ENCODE results near the gene SEMA3E.
"Not testable (repeated sequence)": the region's sequence is repeated elsewhere in the genome, so short reads cannot be mapped to it uniquely, and the experiment has no call there.

Gene SEMA3E

GRCh38 chr7:83447681-83448080, 201.3 kb downstream of the SEMA3E start:
- no peak for TF ChIP-seq CTCF (IDR thresholded peaks at IDR 0.05; ENCODE audit: borderline replicate concordance, control extremely low read depth, extremely low read depth, insufficient read depth, missing control alignments)
- no peak for DNase-seq (ENCODE audit: low spot score)
- in situ Hi-C loops (cut with MboI; ENCODE audit: low sequenced_read_pairs, unreplicated experiment), result no loop called here

GRCh38 chr7:83446102-83446669, 202.8 kb downstream of the SEMA3E start:
- no peak for DNase-seq (ENCODE audit: low spot score)
- in situ Hi-C loops (cut with MboI; ENCODE audit: low sequenced_read_pairs, unreplicated experiment), result no loop called here
- no peak for TF ChIP-seq CTCF (IDR thresholded peaks at IDR 0.05; ENCODE audit: borderline replicate concordance, control extremely low read depth, extremely low read depth, insufficient read depth, missing control alignments)

GRCh38 chr7:83442911-83443310, 206.0 kb downstream of the SEMA3E start:
- DNase-seq (ENCODE audit: low spot score), result no peak
- in situ Hi-C loops (cut with MboI; ENCODE audit: low sequenced_read_pairs, unreplicated experiment), result no loop called here

GRCh38 chr7:83439026-83439425, 209.9 kb downstream of the SEMA3E start:
- DNase-seq (ENCODE audit: low spot score), result no peak
- TF ChIP-seq CTCF (IDR thresholded peaks at IDR 0.05; ENCODE audit: borderline replicate concordance, control extremely low read depth, extremely low read depth, insufficient read depth, missing control alignments), result no peak
- in situ Hi-C loops (cut with MboI; ENCODE audit: low sequenced_read_pairs, unreplicated experiment), result no loop called here

More at GRCh38 chr7:83442911-83443310, 206.0 kb downstream of the SEMA3E start:
- no peak for TF ChIP-seq CTCF (IDR thresholded peaks at IDR 0.05; ENCODE audit: borderline replicate concordance, control extremely low read depth, extremely low read depth, insufficient read depth, missing control alignments)

- in situ Hi-C loops (cut with MboI; ENCODE audit: low sequenced_read_pairs, unreplicated experiment); DNase-seq (ENCODE audit: low spot score): not testable (repeated sequence)
Observed at GRCh38 chr7:83430289-83430688, 218.7 kb downstream of the SEMA3E start.

GRCh38 chr7:83429493-83429892, 219.4 kb downstream of the SEMA3E start:
- TF ChIP-seq CTCF (IDR thresholded peaks at IDR 0.05; ENCODE audit: borderline replicate concordance, control extremely low read depth, extremely low read depth, insufficient read depth, missing control alignments), result no peak
- DNase-seq (ENCODE audit: low spot score), result no peak
- in situ Hi-C loops (cut with MboI; ENCODE audit: low sequenced_read_pairs, unreplicated experiment), result no loop called here

- TF ChIP-seq CTCF (IDR thresholded peaks at IDR 0.05; ENCODE audit: borderline replicate concordance, control extremely low read depth, extremely low read depth, insufficient read depth, missing control alignments), result no peak
- no peak for DNase-seq (ENCODE audit: low spot score)
- in situ Hi-C loops (cut with MboI; ENCODE audit: low sequenced_read_pairs, unreplicated experiment), result no loop called here
Observed at GRCh38 chr7:83427884-83428283, 221.1 kb downstream of the SEMA3E start.

Data from GM13976 (cell line).